Gastroesophageal sphincter (tissue), 4 donors: Measurements from ENCODE around the gene BAX. TPM values are rescaled to one million over a fixed set of nuclear protein-coding genes. Genes with fewer than 3 reads are reported as not detected.

Experiments
- ATAC-seq: fragments of 150-250 bp; one replicate; pipeline ENCODE4 v1.9.1; 2016; ENCODE audit warnings: mild to moderate bottlenecking, moderate library complexity
- H3K27ac ChIP-seq, 4 donors: fragments of 200-600 bp; sonication (generic) in 3 of 4; 1 replicate in 3 of 4; 2 replicates in 1 of 4; pipeline ENCODE4 v1.5.1; 2016 to 2019
- H3K27me3 ChIP-seq: fragments of 200-600 bp; sonication (generic); one replicate; pipeline ENCODE4 v1.5.1; 2019
- H3K36me3 ChIP-seq, 2 donors: fragments of 200-600 bp; sonication (generic); one replicate each; pipeline ENCODE4 v1.5.1; 2019; ENCODE audit warnings: control low read depth in 1 of 2
- H3K4me1 ChIP-seq, 3 donors: fragments of 200-600 bp; sonication (generic); 1 replicate in 2 of 3; 2 replicates in 1 of 3; pipeline ENCODE4 v1.5.1; 2016 to 2019; ENCODE audit warnings: control low read depth in 2 of 3
- H3K4me3 ChIP-seq, 2 donors: fragments of 200-600 bp; sonication (generic); one replicate each; pipeline ENCODE4 v1.5.1; 2019; ENCODE audit warnings: mild to moderate bottlenecking in 1 of 2, moderate library complexity in 1 of 2
- H3K9me3 ChIP-seq, 3 donors: fragments of 200-600 bp; sonication (generic); one replicate each; pipeline ENCODE4 v1.5.1; 2017 to 2019; ENCODE audit warnings: control low read depth in 2 of 3
- CTCF ChIP-seq, 4 experiments: fragments of 200-600 bp in 2 of 4; fragments of 450-650 bp in 2 of 4; sonication (generic) in 1 of 4; IDR thresholded peaks; one replicate each; pipeline ENCODE4 v1.5.1; 2017 to 2019; ENCODE audit warnings: antibody characterized with exemption in 4 of 4, mild to moderate bottlenecking in 2 of 4, moderate library complexity in 2 of 4
- EP300 ChIP-seq: sonication (generic); formaldehyde crosslinking; IDR thresholded peaks from one replicate; pipeline ENCODE4 v1.6.1; 2017; ENCODE audit warnings: antibody characterized with exemption, mild to moderate bottlenecking
- POLR2A ChIP-seq, 2 donors: fragments of 450-650 bp; IDR thresholded peaks; one replicate each; pipeline ENCODE4 v1.6.1; 2017; ENCODE audit warnings: antibody characterized with exemption in 2 of 2, mild to moderate bottlenecking in 2 of 2, moderate library complexity in 1 of 2
- POLR2AphosphoS5 ChIP-seq: sonication (generic); formaldehyde crosslinking; IDR thresholded peaks from one replicate; pipeline ENCODE4 v1.6.1; 2017; ENCODE audit warnings: antibody characterized with exemption
- WGBS, 2 donors: methylation state at CpG; one replicate each; pipeline ENCODE4 v1.1.5; 2018; ENCODE audit warnings: low coverage in 1 of 2; 5-methylcytosine and 5-hydroxymethylcytosine counted together
- total RNA-seq, 4 donors: library from RNA; depleted of rRNA; stranded (reverse); fragments of >200 nt; gene quantifications; one replicate each; pipeline ENCODE4 v1.1.0, GENCODE V29; 2016

The BAX gene
- total RNA-seq, 4 donors from 2014 or later: 31.5 to 40.8 (median 34.8) TPM

- Histone ChIP-seq H3K36me3 (peaks cover 0 to 99% of the 10 kb centered on the region in 2 donors), H3K27me3 (no peaks in the 10 kb centered on the region), H3K9me3 (no peaks in the 10 kb centered on the region), H3K27ac (no peak overlapping the region), H3K4me1 (no peaks in the 10 kb centered on the region), H3K4me3 (no peak overlapping the region)
- TF ChIP-seq POLR2AphosphoS5 (no peak), EP300 (no peak), CTCF (IDR thresholded peaks at IDR 0.05) (no peak), POLR2A (IDR thresholded peaks at IDR 0.05) (no peak)
- ATAC-seq: no peak
- 80 to 100% methylated on average over 1 of the region's 2 CpGs for WGBS, 2 donors
Observed at GRCh38 chr19:48910803-48911202, 43.9 kb upstream of the BAX start.

DNA sequence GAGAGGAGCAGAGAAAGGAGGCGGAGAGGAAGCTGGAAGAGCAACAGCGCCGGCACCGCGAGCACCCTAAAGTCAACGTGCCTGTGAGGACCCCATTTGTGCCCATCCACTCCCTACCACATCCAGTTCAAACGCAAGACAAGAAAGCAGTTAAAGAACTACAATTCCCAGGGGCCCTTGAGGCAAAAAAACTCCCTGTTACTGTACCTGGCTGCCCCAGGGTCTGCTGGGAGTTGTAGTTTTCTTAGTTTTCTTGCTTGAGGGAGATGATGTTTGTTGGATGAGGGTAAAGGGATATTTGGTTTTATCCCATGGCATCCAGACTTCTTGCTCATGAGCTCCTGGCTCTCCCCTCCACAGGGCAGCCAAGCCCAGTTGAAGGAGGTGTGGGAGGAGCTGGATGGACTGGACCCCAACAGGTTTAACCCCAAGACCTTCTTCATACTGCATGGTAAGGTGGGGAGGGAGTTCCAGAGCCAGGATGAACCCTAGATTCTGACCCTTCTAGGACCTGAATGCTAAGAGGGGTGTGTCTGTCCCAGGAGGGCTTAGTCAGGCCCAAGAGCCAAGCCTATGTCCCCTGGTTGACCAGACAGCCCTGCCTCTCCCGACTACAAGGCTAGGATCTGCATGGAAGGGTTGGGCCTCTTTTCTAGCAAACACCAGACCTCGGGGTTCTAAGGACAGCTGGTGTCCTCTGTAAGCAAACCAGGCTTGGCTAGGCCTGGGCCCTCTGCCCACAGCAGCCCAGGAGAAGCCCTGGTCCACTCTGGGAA is 41.4 kb upstream of the BAX start:
- H3K4me3 ChIP-seq: no peak overlapping the region
- H3K4me1 ChIP-seq: no peaks in the 10 kb centered on the region
- H3K27ac ChIP-seq: peak overlapping the region in 1 of 4 donors; percentile 19
- no peak for TF ChIP-seq CTCF (IDR thresholded peaks at IDR 0.05)
- TF ChIP-seq POLR2A (IDR thresholded peaks at IDR 0.05): no peak
- TF ChIP-seq EP300: no peak
- TF ChIP-seq POLR2AphosphoS5: no peak
- peaks cover 0 to 99% of the 10 kb centered on the region in 2 donors for H3K36me3 ChIP-seq
- ATAC-seq: no peak
- H3K9me3 ChIP-seq: no peaks in the 10 kb centered on the region
- 100% methylated on average over 2 of the region's 9 CpGs; no CpG with 5 or more reads in 1 of the 2 donors for WGBS, 2 donors
- no peaks in the 10 kb centered on the region for H3K27me3 ChIP-seq

GRCh38 chr19:48914181-48914580 is 40.5 kb upstream of the BAX start:
- Histone ChIP-seq H3K27ac (no peak overlapping the region), H3K36me3 (peaks cover 0 to 100% of the 10 kb centered on the region in 2 donors), H3K27me3 (no peaks in the 10 kb centered on the region), H3K4me3 (no peak overlapping the region), H3K9me3 (no peaks in the 10 kb centered on the region), H3K4me1 (no peaks in the 10 kb centered on the region)
- 69% methylated on average over 3 of the region's 8 CpGs; no CpG with 5 or more reads in 1 of the 2 donors for WGBS, 2 donors
- no peak for ATAC-seq
- no peak for TF ChIP-seq POLR2AphosphoS5

DNA sequence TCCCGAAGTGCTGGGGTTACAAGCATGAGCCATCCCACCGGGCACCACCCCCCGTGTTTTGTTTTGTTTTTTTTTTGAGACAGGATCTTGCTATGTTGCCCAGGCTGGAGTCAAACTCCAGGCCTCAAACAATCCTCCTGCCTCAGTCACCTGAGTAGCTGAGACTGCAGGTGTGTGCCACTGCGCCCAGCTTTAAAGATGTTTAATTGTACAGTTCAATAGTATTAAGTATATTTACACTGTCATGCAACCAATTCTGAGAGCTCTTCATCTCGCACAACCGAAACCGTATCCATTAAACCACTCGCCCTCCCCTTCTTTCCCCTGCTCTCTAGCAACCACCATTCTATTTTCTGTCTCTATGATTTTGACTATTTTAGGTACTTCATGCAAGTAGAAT is 38.9 kb upstream of the BAX start:
- H3K4me1 ChIP-seq: no peaks in the 10 kb centered on the region

DNA sequence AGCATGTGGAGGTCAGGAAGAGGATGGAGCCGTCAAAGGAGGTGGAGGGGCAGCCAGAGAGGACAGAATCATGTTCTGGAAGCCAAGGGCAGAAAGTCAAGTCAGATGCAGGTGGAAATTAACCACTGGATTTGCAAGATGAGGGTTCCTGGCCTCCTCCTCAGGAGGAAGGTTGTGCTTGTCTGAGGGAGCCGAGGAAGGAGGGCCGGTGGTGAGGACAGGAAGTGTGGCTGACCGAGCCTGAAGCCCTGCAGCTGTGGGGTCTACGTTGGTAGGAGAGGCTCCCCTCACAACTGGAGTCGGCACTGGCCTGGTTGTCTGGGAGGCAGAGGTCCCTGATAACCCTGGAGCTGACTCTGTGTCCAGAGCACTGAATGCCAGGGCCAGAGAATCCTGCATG is 36.6 kb upstream of the BAX start:
- H3K9me3 ChIP-seq: no peaks in the 10 kb centered on the region
- no peak for ATAC-seq
- H3K27ac ChIP-seq: no peak overlapping the region
- no peak for TF ChIP-seq EP300
- no peak for TF ChIP-seq POLR2A (IDR thresholded peaks at IDR 0.05)
- TF ChIP-seq CTCF (IDR thresholded peaks at IDR 0.05): no peak
- no peak for TF ChIP-seq POLR2AphosphoS5
- no peaks in the 10 kb centered on the region for H3K27me3 ChIP-seq
- H3K4me3 ChIP-seq: no peak overlapping the region
- no peaks in the 10 kb centered on the region for H3K4me1 ChIP-seq
- 57 to 75% methylated on average over 5 of the region's 6 CpGs for WGBS, 2 donors
- peaks cover 0 to 100% of the 10 kb centered on the region in 2 donors for H3K36me3 ChIP-seq

More for the DNA sequence above, 38.9 kb upstream of the BAX start:
- TF ChIP-seq CTCF (IDR thresholded peaks at IDR 0.05) (no peak), EP300 (no peak), POLR2A (IDR thresholded peaks at IDR 0.05) (no peak), POLR2AphosphoS5 (no peak)
- Histone ChIP-seq H3K4me3 (no peak overlapping the region), H3K9me3 (no peaks in the 10 kb centered on the region), H3K27ac (no peak overlapping the region), H3K36me3 (peaks cover 0 to 100% of the 10 kb centered on the region in 2 donors), H3K27me3 (no peaks in the 10 kb centered on the region)
- no peak for ATAC-seq
- 77 to 78% methylated on average over 6 of the region's 8 CpGs for WGBS, 2 donors
